NCI-H345 treated with DMSO at 0.1 percent for 48 hours (cell line): ENCODE measurements around the gene CPA4.
A peak's percentile ranks its signal among the peaks of the same experiment; 100 is the strongest.

ENCODE experiments used
- DNase-seq: peaks from one replicate; lab custom pipeline; 2025; ENCODE audit not compliant: unreplicated experiment; lab: John Stamatoyannopoulos, UW

Gene CPA4

GRCh38 chr7:130342701-130343380, 49.9 kb downstream of the CPA4 start:
- no peak for DNase-seq

DNA sequence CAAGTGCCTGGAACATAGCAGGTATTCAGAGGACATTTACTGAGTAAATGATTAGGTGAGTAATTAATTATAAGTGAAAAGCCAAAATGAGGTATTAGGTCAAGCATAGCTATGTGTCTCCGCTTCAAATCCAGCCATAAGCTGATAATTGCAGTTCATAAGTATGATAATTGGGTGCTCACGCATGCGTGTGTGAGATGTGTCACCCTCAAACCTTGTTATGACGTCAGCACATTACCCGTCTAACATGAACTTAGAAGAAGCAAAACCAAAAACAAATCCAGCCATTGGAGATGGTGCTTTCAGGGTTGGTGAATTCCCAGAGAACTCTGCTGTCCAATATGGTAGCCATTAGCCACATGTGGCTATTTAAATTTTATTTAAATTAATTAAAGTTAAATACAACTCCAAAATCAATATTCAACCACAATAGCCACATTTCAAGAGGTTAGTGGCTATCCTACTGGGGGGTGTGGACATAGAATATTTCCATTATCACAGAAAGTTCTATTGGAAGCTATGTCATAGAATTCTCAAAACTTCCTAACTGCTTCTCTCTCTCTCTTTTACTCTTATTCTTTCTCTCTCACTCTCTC, 51.4 kb downstream of the CPA4 start, which contains the start of gene CPA5:
TSS of gene CPA5 (plus strand) at position 546 of the 596 bp plus-strand sequence. CDS start 1,670 bp downstream, outside the sequence.
- no peak for DNase-seq

- DNase-seq: peak; percentile 73
Observed at GRCh38 chr7:130345136-130345535, 52.2 kb downstream of the CPA4 start.

DNA sequence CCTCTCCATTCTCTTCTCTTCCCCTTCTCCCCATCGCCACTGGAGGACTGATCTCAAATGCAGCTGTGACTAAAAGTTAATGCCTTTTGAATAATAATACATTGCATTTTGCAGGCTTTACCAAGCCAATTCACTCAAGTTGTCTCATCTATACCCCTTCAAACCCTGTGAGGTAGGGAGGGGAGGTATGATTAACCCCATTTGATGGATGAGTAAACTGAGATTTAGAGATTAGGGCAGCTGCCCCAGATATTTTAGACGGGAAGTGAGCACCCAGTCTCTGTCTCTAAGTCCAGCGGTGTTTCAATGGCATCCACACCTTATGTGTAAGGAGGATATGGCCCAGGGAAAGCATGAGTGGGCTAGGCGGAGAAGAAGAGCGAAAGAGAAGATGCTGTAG, 52.8 kb downstream of the CPA4 start:
- no peak for DNase-seq

GRCh38 chr7:130346177-130346905, 53.4 kb downstream of the CPA4 start:
- DNase-seq: no peak

DNA sequence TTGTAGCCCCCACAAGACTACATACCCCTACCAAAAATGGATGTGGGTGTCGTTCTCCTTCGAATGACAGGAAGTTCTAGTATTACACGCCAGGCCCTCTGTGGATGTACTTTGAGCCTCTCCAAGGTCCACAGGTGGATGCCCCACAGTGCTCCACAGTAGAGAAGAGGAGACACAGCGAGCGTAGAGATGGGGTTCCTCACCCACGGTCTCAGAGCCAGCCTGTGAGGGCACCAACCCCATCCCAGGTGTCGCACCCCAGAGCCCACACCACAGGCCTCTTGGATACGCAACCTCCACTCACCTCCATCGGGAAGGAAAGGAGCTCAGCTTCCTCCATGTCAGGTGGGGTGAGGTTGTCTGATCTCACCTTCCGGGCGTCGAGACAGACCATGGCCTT, 54.0 kb downstream of the CPA4 start:
- DNase-seq: no peak

DNA sequence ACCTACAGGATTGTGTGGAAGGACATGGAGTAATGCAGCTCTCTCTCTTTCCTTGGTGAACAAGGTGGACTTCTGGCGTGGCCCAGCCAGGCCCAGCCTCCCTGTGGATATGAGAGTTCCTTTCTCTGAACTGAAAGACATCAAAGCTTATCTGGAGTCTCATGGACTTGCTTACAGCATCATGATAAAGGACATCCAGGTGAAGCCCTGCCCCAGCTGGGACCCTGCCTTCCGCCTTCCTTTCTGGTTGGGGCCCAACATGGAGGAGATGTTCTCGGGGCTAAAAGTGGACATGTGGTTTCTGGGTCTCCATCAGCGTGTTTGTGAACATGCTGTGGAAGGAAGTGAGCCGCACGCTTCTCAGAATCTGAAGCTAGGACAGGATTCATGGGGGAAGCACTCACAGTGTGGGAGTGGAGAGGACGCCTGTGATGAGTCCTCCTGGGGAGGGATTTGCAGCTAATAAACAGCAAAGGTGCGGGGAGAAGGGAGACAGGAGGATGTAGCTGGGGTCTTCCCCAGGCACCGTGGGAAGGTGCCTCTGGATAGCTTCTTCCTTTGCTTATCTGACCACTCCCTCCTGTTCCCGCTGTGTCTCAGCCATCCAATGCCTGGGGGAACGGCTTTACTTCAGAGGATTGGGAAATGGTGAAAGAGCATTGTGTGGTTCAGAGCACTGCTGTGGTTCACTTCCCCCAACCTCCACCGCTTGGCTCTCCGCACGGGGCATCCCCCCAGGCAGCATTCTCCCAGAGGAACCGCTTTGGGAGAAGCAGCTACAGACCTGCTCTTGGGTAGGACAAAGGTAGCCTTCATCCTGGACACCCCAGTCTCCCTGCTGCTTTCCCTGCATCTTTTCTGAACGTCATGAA, 57.2 kb downstream of the CPA4 start:
- no peak for DNase-seq

DNA sequence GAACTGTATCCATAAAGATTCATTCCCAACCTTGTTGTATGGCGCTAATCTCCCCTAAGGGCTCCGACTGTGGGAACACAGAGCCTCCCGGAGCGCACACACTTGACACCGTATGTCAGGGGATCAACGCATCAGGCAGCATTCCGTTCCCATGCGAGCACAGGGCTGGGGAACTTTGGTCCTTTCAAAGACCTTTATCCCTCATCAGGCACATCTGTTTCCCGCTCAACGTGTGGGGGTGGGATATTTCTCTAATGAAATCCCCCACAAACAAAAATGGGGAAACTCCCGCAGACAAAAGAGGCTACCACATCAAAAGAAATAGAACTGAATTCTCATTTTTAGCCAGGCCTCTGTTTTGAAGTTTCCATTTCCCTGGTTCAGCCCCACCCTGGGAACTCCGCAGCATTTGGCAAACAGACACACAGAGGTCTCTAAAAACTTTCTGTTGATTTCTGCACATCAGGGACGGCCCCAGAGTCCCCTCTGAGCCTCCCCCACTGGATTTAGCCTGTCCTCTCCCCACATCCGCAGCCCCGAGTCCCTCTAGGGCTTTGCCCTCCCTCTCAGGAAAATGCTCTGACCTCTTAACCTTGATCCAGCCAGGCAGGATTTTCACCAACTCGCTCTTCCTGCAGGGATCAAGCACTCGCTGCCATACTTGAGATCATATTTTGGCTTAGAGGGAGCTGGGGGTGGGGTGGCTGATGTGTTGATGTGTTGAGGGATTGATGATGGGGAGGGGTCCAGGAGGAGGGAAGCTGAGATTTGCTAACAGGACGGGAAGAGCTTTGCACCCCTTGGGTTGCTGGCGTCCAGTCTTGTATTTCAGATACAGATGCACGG, 58.2 kb downstream of the CPA4 start:
- peak; percentile 64 for DNase-seq

- DNase-seq: peak; percentile 50
Observed at GRCh38 chr7:130351791-130352090, 58.8 kb downstream of the CPA4 start.

DNA sequence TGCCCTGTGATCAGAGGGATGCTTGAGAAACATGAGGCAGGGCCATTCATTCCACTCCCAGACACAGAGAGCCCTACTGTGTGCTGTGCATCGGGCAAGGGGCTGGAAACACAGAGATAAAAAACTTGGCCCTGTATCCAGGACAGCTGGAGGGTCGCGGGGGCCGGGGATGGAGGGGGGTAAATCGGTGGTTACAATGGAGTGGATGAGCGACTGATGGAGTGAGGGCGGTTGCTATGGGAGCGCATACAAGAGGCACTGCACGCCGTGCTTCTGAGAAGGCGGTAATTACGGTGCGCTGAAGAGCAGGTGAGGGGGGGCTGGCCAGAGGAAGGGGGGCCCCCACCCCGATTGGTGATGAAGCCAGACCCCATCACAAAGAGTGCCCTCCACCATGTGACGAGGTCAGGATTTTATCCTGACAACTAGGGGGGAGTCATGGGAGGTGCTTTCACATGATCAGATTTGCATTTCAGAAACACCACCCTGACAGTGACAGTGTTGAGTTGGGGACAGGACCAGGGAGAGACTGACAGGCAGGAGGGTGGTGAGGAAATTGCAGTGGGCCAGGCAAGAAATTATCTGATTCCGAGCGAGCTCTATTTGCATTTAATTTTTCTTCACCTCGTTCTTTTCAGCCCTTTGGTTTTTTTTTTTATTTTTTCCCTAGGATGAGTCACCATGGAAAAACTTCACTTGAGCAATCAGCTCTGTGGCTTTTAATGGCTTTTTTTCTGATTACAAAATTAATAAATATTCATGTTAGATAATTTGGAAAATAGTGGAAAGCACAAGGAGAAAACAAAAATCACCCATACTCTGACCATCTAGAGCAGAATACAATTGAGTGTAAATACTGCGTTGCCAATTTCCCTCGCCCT, 59.5 kb downstream of the CPA4 start:
- peak; percentile 86 for DNase-seq

- DNase-seq: no peak
Observed at GRCh38 chr7:130353196-130353595, 60.2 kb downstream of the CPA4 start.

DNA sequence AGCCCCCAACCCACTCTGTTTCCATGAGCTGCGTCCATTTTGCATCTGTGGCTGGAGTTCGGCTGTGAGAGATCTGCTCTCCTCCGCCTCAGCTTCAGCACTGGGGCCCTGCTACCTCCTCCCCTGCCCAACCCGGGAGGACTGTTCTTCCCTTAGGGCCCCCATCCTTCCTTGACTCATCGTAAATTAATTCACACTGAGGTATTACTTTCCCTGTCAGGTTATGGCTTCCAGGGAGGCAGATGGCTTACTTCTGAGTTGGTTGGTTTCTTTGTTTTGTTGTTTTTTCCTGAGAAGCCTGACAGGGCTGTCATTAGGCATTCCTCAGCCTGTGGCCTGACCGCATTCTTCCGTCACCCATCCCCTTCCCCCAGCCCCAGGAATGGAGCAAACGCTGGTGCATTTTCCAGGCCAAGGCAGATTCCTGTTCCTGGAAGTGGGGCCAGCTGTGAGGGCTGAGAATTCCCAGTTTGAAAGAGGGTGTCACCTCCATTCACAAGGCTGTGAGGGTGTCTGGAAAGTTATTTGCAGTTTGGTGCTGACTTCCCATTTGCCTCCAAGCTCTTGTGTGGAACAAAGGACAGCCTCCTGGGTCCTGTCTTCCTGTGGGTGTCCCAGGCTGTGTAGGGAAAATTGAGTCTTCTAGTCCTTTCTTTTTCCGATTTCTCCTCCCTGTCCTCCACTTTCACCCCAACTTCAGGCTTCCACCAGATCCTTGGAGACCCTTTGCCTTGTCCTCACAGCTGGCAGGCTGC, 63.3 kb downstream of the CPA4 start:
- no peak for DNase-seq

- DNase-seq: no peak
Observed at GRCh38 chr7:130356876-130357611, 64.1 kb downstream of the CPA4 start.

DNA sequence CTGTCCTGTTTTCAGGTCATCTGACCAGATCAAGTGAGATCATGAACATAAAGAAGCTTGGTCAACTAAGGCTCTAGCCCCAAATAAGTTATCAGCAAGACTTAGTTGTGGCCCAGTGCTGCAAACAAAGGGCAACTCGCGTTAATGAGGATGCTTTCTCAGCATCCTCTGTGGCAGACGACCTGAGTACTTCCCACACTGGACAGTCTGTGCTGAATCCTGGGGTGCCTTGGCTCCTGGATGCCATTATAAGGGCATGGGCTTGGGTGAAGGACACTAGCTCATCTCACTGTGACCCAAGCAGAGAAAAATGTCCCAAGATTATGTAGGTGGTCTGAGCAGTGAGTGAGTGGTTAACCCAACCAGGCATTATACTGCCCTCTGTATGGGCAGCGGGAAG, 65.5 kb downstream of the CPA4 start:
- DNase-seq: no peak

GRCh38 chr7:130359276-130359857, 66.4 kb downstream of the CPA4 start:
- no peak for DNase-seq

- no peak for DNase-seq
Observed at GRCh38 chr7:130360518-130360917, 67.6 kb downstream of the CPA4 start.

- DNase-seq: no peak
Observed at GRCh38 chr7:130361681-130362080, 68.7 kb downstream of the CPA4 start.
